Hepatocyte (in vitro differentiated cells): Measurements from ENCODE around the gene ZNF281. TPM values are rescaled to one million over a fixed set of nuclear protein-coding genes. Genes with fewer than 3 reads are reported as not detected.
"Not testable (repeated sequence)": the region's sequence is repeated elsewhere in the genome, so short reads cannot be mapped to it uniquely, and the experiment has no call there.

Experiments used
- DNase-seq: peaks from one replicate; pipeline ENCODE4 v3.0.0-alpha.2; 2016; ENCODE audit warnings: low spot score
- H2AFZ ChIP-seq: fragments of 200-600 bp; sonication (generic); 2 replicates; pipeline ENCODE4 v1.6.0; 2016; ENCODE audit warnings: antibody characterized with exemption, mild to moderate bottlenecking
- H3K27ac ChIP-seq: fragments of 200-600 bp; sonication (generic); 2 replicates; pipeline ENCODE4 v1.5.1; 2016; ENCODE audit warnings: mild to moderate bottlenecking
- H3K27me3 ChIP-seq: fragments of 200-600 bp; sonication (generic); 2 replicates; pipeline ENCODE4 v1.6.1; 2016
- H3K36me3 ChIP-seq: fragments of 200-600 bp; sonication (generic); replicated peaks from 2 replicates; pipeline ENCODE4 v1.5.1; 2016; ENCODE audit warnings: low read depth; ENCODE audit not compliant: insufficient read depth
- H3K4me1 ChIP-seq: fragments of 200-600 bp; sonication (generic); 2 replicates; pipeline ENCODE4 v1.5.1; 2016; ENCODE audit warnings: mild to moderate bottlenecking, moderate library complexity; ENCODE audit not compliant: insufficient read depth
- H3K4me2 ChIP-seq: fragments of 200-600 bp; sonication (generic); 2 replicates; pipeline ENCODE4 v1.6.0; 2016
- H3K4me3 ChIP-seq: fragments of 200-600 bp; sonication (generic); 2 replicates; pipeline ENCODE4 v1.5.1; 2016; ENCODE audit warnings: mild to moderate bottlenecking
- H3K79me2 ChIP-seq: fragments of 200-600 bp; sonication (generic); 2 replicates; pipeline ENCODE4 v1.6.0; 2017; ENCODE audit warnings: mild to moderate bottlenecking
- H3K9me2 ChIP-seq: fragments of 200-600 bp; sonication (generic); replicated peaks from 2 replicates; pipeline ENCODE4 v1.6.0; 2017; ENCODE audit warnings: mild to moderate bottlenecking; ENCODE audit not compliant: insufficient read depth
- H3K9me3 ChIP-seq: fragments of 200-600 bp; sonication (generic); 2 replicates; pipeline ENCODE4 v1.5.1; 2016; ENCODE audit warnings: low read depth, mild to moderate bottlenecking
- H4K20me1 ChIP-seq: fragments of 200-600 bp; sonication (generic); 2 replicates; pipeline ENCODE4 v1.6.0; 2016; ENCODE audit warnings: mild to moderate bottlenecking; ENCODE audit not compliant: insufficient read depth, poor library complexity, severe bottlenecking
- EZH2 ChIP-seq: fragments of 200-600 bp; sonication (generic); IDR thresholded peaks from 2 replicates; pipeline ENCODE4 v1.6.1; 2016; ENCODE audit warnings: antibody characterized with exemption, mild to moderate bottlenecking, borderline replicate concordance
- EZH2phosphoT487 ChIP-seq: fragments of 200-600 bp; sonication (generic); IDR thresholded peaks from one replicate; pipeline ENCODE4 v1.6.1; 2018; ENCODE audit warnings: antibody characterized with exemption, mild to moderate bottlenecking, low read depth, moderate library complexity; ENCODE audit not compliant: unreplicated experiment, severe bottlenecking
- WGBS: methylation state at CpG from one replicate; pipeline ENCODE4 v1.1.6; 2016; ENCODE audit warnings: low lambda C conversion rate; ENCODE audit errors: missing lambda C conversion rate; 5-methylcytosine and 5-hydroxymethylcytosine counted together
- polyA plus RNA-seq: library from polyadenylated mRNA; unstranded; fragments of >200 nt; fragmentation: Nextera tagmentation; extraction: Ambion mirVana; gene quantifications from 2 replicates; pipeline ENCODE4 v1.2.1, GENCODE V29; 2016
- total RNA-seq: library from RNA; depleted of rRNA; stranded (reverse); fragments of >200 nt; gene quantifications from 2 replicates; pipeline ENCODE4 v1.2.3, GENCODE V29; 2014
- TF ChIP-seq, protein P1 (sequence below): fragments of 200-600 bp; sonication (generic); IDR thresholded peaks from 2 replicates; pipeline ENCODE4 v1.5.1; 2016; ENCODE audit warnings: antibody characterized with exemption, mild to moderate bottlenecking; ENCODE audit not compliant: poor library complexity

ZNF281 gene
- total and polyA plus RNA-seq, 2 experiments from 2014 or later, result 19.2 to 26.6 TPM

- Histone ChIP-seq H3K9me3 (no peaks in the 10 kb centered on the region), H3K79me2 (no peaks in the 10 kb centered on the region), H2AFZ (no peak overlapping the region), H3K27ac (no peak overlapping the region), H4K20me1 (no peaks in the 10 kb centered on the region), H3K4me1 (no peaks in the 10 kb centered on the region), H3K27me3 (no peaks in the 10 kb centered on the region), H3K36me3 (no peaks in the 10 kb centered on the region), H3K4me2 (no peak overlapping the region), H3K9me2 (no peaks in the 10 kb centered on the region), H3K4me3 (no peak overlapping the region)
- DNase-seq, result no peak
- TF ChIP-seq, protein P1, sequence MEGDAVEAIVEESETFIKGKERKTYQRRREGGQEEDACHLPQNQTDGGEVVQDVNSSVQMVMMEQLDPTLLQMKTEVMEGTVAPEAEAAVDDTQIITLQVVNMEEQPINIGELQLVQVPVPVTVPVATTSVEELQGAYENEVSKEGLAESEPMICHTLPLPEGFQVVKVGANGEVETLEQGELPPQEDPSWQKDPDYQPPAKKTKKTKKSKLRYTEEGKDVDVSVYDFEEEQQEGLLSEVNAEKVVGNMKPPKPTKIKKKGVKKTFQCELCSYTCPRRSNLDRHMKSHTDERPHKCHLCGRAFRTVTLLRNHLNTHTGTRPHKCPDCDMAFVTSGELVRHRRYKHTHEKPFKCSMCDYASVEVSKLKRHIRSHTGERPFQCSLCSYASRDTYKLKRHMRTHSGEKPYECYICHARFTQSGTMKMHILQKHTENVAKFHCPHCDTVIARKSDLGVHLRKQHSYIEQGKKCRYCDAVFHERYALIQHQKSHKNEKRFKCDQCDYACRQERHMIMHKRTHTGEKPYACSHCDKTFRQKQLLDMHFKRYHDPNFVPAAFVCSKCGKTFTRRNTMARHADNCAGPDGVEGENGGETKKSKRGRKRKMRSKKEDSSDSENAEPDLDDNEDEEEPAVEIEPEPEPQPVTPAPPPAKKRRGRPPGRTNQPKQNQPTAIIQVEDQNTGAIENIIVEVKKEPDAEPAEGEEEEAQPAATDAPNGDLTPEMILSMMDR, result no peak
- TF ChIP-seq EZH2phosphoT487 (no peak), EZH2 (no peak)
- 94% methylated on average over 3 of the region's 3 CpGs for WGBS
These were observed 32.8 kb upstream of the ZNF281 start for GRCh38 chr1:200442537-200443156.

DNA sequence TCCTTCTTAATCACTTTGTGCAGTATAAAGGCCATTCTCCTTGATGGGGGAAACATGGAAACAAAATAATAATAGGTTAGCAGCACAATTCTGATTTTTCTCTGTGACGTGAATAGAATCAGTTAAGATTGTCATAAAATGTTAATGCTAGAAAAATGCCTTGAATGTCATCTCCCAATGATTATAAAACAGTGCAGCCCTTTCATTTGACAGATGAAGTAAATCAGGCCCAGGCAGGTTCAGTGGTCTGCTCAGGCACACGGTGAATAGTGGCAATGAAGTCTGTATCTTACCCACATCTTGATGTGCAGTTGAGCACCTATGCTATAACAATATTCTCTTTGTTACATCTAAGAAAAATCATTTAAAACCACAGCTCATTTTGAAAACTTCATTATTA is 32.2 kb upstream of the ZNF281 start:
- H3K9me2 ChIP-seq, result no peaks in the 10 kb centered on the region
- H3K9me3 ChIP-seq, result no peaks in the 10 kb centered on the region
- no peaks in the 10 kb centered on the region for H4K20me1 ChIP-seq
- no peaks in the 10 kb centered on the region for H3K4me1 ChIP-seq
- TF ChIP-seq, protein P1, result no peak
- TF ChIP-seq EZH2 (no peak), EZH2phosphoT487 (no peak)
- 75% methylated on average over 2 of the region's 2 CpGs for WGBS
- no peak overlapping the region for H3K4me2 ChIP-seq
- no peak overlapping the region for H3K4me3 ChIP-seq
- DNase-seq, result no peak
- no peaks in the 10 kb centered on the region for H3K79me2 ChIP-seq
- no peak overlapping the region for H3K27ac ChIP-seq
- no peaks in the 10 kb centered on the region for H3K36me3 ChIP-seq
- H3K27me3 ChIP-seq, result no peaks in the 10 kb centered on the region
- H2AFZ ChIP-seq, result no peak overlapping the region

DNA sequence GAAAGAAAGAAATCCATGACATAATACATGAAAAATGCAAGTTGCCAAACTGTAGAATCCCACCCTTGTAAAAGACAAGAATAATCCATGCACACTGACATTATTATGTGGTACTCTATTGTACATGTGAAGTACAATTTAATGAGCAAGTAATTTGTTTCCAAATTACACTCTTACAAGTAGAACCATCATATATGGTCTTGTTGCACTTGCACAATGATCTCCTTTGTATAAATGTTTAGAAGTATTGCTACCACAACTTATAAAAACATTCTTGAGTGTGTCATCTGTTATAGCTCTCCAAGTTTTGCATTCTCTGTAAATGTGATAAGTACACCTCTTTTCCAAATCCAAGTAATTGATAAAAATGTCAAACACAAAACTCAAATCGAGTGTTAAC is 29.1 kb upstream of the ZNF281 start:
- Histone ChIP-seq H2AFZ (no peak overlapping the region), H3K27me3 (no peaks in the 10 kb centered on the region), H3K4me1 (no peaks in the 10 kb centered on the region), H3K9me3 (no peaks in the 10 kb centered on the region), H3K4me3 (no peak overlapping the region), H3K9me2 (no peaks in the 10 kb centered on the region), H3K4me2 (no peak overlapping the region), H3K79me2 (no peaks in the 10 kb centered on the region), H3K27ac (no peak overlapping the region), H4K20me1 (no peaks in the 10 kb centered on the region), H3K36me3 (no peaks in the 10 kb centered on the region)
- 83% methylated on average over 1 of the region's 1 CpG for WGBS
- TF ChIP-seq EZH2phosphoT487 (no peak), EZH2 (no peak)
- TF ChIP-seq, protein P1, result no peak
- no peak for DNase-seq

- not testable (repeated sequence) for H3K4me1 ChIP-seq, H4K20me1 ChIP-seq, H3K27ac ChIP-seq, DNase-seq, H3K4me3 ChIP-seq, H3K9me3 ChIP-seq, H3K36me3 ChIP-seq, H2AFZ ChIP-seq, H3K9me2 ChIP-seq, H3K79me2 ChIP-seq, H3K27me3 ChIP-seq, H3K4me2 ChIP-seq
- WGBS, result 96% methylated on average over 7 of the region's 7 CpGs
These were observed 28.6 kb upstream of the ZNF281 start for GRCh38 chr1:200438413-200438812.
